Gastroesophageal sphincter (tissue), 3 donors: ENCODE measurements around the gene MACROD2.

Source experiments
- CTCF ChIP-seq, 4 experiments: fragments of 200-600 bp in 2 of 4; fragments of 450-650 bp in 2 of 4; sonication (generic) in 1 of 4; IDR thresholded peaks; one replicate each; pipeline ENCODE4 v1.5.1; 2017 to 2019; ENCODE audit warnings: antibody characterized with exemption in 4 of 4, mild to moderate bottlenecking in 2 of 4, moderate library complexity in 2 of 4
- POLR2A ChIP-seq, 2 donors: fragments of 450-650 bp; IDR thresholded peaks; one replicate each; pipeline ENCODE4 v1.6.1; 2017; ENCODE audit warnings: antibody characterized with exemption in 2 of 2, mild to moderate bottlenecking in 2 of 2, moderate library complexity in 1 of 2

GRCh38 chr20:15378151-15378550 lies 1382.8 kb downstream of the MACROD2 start:
- no peak for TF ChIP-seq CTCF (IDR thresholded peaks at IDR 0.05)
- TF ChIP-seq POLR2A (IDR thresholded peaks at IDR 0.05): no peak
